Activated naive CD4-positive, alpha-beta T cell treated with anti-CD3 and anti-CD28 coated beads, Interleukin-2, amount 50 U/mL, for 72 hours (primary cell): ENCODE data around the gene RPL39. TPM values are rescaled to one million over a fixed set of nuclear protein-coding genes. Genes with fewer than 3 reads are reported as not detected.
"Not testable (repeated sequence)": the region's sequence is repeated elsewhere in the genome, so short reads cannot be mapped to it uniquely, and the experiment has no call there.

Experiments
- ATAC-seq, 2 donors: fragments of 150-1000 bp; cut with Tn5 transposase; 2 replicates each; pipeline ENCODE4 v1.10.0; 2021; ENCODE audit warnings: mild to moderate bottlenecking in 2 of 2, moderate library complexity in 2 of 2
- DNase-seq, 2 donors: peaks; one replicate each; pipeline ENCODE4 v3.0.0; 2021 to 2022; ENCODE audit warnings: low spot score in 2 of 2
- H3K27ac Mint-ChIP-seq, 2 donors: one replicate each; pipeline ENCODE4 v1.8.0; 2022; ENCODE audit warnings: mild to moderate bottlenecking in 2 of 2, mixed read lengths in 2 of 2
- H3K36me3 Mint-ChIP-seq, 2 donors: one replicate each; pipeline ENCODE4 v1.8.0; 2022; ENCODE audit warnings: mixed read lengths in 2 of 2
- H3K9me3 Mint-ChIP-seq, 2 donors: one replicate each; pipeline ENCODE4 v1.8.0; 2022; ENCODE audit warnings: mixed read lengths in 2 of 2
- total RNA-seq, 2 donors: library from RNA; stranded (reverse); gene quantifications; one replicate each; pipeline ENCODE4 v1.2.3, GENCODE V29; 2022

RPL39 gene
- total RNA-seq, 2 donors from 2014 or later = 2,603 to 3,012 TPM

GRCh38 chrX:119750751-119751150, 40.7 kb downstream of the RPL39 start:
- H3K9me3 Mint-ChIP-seq, ATAC-seq, H3K27ac Mint-ChIP-seq, H3K36me3 Mint-ChIP-seq, DNase-seq: not testable (repeated sequence)

- not testable (repeated sequence) for DNase-seq, H3K36me3 Mint-ChIP-seq, ATAC-seq, H3K27ac Mint-ChIP-seq, H3K9me3 Mint-ChIP-seq
These were observed 41.3 kb downstream of the RPL39 start for GRCh38 chrX:119750131-119750530.

DNA sequence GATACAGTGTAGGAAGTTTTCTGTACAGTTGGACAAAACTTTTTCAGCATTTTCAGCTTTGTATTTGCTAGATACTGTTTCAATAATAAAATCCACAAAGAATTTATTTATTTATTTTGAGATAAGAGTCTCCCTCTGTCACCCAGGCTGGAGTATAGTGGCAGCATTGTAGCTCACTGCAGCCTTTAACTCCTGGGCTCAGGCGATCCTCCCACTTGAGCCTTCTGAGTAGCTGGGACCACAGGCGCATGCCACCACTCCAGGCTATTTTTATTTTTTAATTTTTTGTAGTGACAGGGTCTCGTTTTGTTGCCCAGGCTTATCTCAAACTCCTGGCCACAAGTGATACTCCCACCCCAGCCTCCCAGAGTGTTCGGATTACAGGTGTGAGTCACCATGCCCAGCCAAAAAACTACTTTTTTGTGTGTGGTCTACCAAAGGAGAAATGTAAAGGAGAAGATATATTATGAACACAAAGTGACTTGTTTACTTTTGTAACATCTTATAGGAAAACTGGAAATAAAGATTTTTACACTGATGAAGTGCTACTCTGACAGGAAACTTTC, 46.1 kb downstream of the RPL39 start:
- Mint-ChIP-seq H3K27ac (no peak overlapping the region), H3K9me3 (no peaks in the 10 kb centered on the region), H3K36me3 (no peaks in the 10 kb centered on the region)
- ATAC-seq = no peak
- no peak for DNase-seq

- Mint-ChIP-seq H3K27ac (no peak overlapping the region), H3K36me3 (no peaks in the 10 kb centered on the region), H3K9me3 (no peaks in the 10 kb centered on the region)
- DNase-seq (no peak), ATAC-seq (no peak)
These were observed 52.7 kb downstream of the RPL39 start for GRCh38 chrX:119738742-119739141.

Other genes starting within 250 kb of the RPL39 start
- 10 to 100 TPM; 22.0 to 25.5 TPM for gene STEEP1, start 226.2 kb downstream of the RPL39 start, total RNA-seq
- gene UBE2A, start 217.1 kb downstream of the RPL39 start, total RNA-seq = 10 to 100 TPM; 48.1 to 78.2 TPM
- 10 to 100 TPM; 17.1 to 21.9 TPM for gene NKRF, start 185.2 kb downstream of the RPL39 start, total RNA-seq
- 100 to 1,000 TPM; 110 to 233 TPM for gene SEPTIN6, start 98.5 kb downstream of the RPL39 start, total RNA-seq
- under 1 TPM in 1 of 2 donors, not detected in 1; 0.53 TPM for gene SOWAHD, start 33.0 kb downstream of the RPL39 start, total RNA-seq
- gene UPF3B, start 61.3 kb upstream of the RPL39 start, total RNA-seq = 10 to 100 TPM; 17.5 to 28.9 TPM
- gene RNF113A, start 80.1 kb upstream of the RPL39 start, total RNA-seq = 10 to 100 TPM; 20.1 to 34.3 TPM
- 100 to 1,000 TPM in 1 of 2 donors, 10 to 100 TPM in 1; 67.6 to 111 TPM for gene NDUFA1, start 80.2 kb upstream of the RPL39 start, total RNA-seq
- gene AKAP14, start 104.3 kb upstream of the RPL39 start, total RNA-seq = under 1 TPM in 1 of 2 donors, not detected in 1; 0.66 TPM
- gene NKAP, start 152.1 kb upstream of the RPL39 start, total RNA-seq = 10 to 100 TPM in 1 of 2 donors, 1 to 10 TPM in 1; 8.8 to 11.4 TPM